GM12864 (cell line): ENCODE results near the gene CBFA2T3.

ENCODE experiments used
- DNase-seq: peaks from one replicate; pipeline ENCODE4 v3.0.0-alpha.2; 2011; ENCODE audit warnings: low read depth
- H3K4me3 ChIP-seq: 2 replicates; pipeline ENCODE4 v1.5.1; 2011; ENCODE audit warnings: mild to moderate bottlenecking, low read depth, low read length, control low read depth
- TF ChIP-seq, protein P1 (sequence below): IDR thresholded peaks from 2 replicates; pipeline ENCODE4 v1.5.1; 2011; ENCODE audit warnings: low read depth, mild to moderate bottlenecking, moderate library complexity, low read length, control low read depth, inconsistent platforms; ENCODE audit errors: missing control alignments

Gene CBFA2T3

DNA sequence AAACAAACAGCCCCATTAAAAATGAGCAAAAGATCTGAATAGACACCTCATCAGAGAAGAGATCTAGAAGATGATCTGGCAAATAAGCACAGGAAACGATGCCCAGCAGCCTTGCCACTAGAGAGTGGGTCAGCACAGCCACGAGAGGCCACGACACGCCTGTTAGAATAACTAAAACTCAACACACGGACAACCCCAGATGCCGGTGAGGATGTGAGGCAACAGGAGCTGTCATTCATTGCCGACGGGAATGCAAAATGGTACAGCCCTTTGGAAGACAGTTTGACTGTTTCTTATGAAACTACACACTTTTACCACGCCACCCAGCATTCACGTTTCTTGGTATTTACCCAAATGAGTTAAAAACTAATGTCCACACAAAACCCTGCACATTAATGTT lies 31.5 kb downstream of the CBFA2T3 start:
- no peak for DNase-seq
- no peak overlapping the region for H3K4me3 ChIP-seq
- TF ChIP-seq, protein P1, sequence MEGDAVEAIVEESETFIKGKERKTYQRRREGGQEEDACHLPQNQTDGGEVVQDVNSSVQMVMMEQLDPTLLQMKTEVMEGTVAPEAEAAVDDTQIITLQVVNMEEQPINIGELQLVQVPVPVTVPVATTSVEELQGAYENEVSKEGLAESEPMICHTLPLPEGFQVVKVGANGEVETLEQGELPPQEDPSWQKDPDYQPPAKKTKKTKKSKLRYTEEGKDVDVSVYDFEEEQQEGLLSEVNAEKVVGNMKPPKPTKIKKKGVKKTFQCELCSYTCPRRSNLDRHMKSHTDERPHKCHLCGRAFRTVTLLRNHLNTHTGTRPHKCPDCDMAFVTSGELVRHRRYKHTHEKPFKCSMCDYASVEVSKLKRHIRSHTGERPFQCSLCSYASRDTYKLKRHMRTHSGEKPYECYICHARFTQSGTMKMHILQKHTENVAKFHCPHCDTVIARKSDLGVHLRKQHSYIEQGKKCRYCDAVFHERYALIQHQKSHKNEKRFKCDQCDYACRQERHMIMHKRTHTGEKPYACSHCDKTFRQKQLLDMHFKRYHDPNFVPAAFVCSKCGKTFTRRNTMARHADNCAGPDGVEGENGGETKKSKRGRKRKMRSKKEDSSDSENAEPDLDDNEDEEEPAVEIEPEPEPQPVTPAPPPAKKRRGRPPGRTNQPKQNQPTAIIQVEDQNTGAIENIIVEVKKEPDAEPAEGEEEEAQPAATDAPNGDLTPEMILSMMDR, result no peak

DNA sequence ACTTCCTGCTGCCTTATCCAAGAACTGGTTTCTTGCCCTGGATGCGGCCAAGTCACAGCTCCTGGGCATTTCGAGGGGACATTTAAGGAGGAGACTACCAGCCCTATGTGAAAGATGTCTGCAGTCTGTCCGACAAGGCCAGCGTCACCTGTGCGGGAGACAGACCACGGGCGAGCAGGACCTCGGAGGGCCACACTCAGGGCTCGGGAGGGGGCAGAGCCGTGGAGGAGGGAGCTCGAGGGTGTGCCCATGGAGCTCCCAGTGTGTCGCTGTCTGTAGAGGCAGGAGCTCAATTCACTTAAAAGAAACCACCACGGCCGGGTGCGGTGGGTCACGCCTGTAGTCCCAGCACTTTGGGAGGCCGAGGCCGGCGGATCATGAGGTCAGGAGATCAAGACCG lies 33.3 kb downstream of the CBFA2T3 start:
- H3K4me3 ChIP-seq, result no peak overlapping the region
- TF ChIP-seq, protein P1, result no peak
- DNase-seq, result no peak

DNA sequence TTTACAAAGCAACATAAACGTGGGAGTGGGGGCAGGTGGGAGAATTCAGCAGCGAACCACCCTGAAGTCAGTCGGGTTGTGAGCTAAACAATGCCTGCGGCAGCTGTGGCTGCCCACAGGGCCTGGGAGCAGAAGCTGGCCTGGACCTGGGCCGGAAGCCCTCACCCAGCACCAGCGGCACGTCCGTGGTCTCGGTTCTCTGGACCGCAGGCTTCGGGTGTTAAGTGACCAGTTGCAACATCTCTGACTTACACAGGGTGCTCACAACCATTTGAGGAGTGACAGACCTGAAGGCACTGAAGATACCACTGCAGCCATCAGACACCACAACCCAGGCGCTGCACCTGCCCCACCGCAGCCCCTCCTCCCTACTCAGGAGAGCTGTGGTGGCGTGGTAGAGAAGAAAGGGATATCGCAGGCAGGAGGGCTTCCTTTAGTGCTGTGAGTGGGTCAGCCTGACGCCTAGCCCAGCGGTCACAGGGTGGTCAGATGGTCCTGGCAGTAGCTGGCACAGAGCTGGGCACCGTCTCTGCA lies 33.8 kb downstream of the CBFA2T3 start:
- no peak overlapping the region for H3K4me3 ChIP-seq
- no peak for DNase-seq
- TF ChIP-seq, protein P1, result no peak

DNA sequence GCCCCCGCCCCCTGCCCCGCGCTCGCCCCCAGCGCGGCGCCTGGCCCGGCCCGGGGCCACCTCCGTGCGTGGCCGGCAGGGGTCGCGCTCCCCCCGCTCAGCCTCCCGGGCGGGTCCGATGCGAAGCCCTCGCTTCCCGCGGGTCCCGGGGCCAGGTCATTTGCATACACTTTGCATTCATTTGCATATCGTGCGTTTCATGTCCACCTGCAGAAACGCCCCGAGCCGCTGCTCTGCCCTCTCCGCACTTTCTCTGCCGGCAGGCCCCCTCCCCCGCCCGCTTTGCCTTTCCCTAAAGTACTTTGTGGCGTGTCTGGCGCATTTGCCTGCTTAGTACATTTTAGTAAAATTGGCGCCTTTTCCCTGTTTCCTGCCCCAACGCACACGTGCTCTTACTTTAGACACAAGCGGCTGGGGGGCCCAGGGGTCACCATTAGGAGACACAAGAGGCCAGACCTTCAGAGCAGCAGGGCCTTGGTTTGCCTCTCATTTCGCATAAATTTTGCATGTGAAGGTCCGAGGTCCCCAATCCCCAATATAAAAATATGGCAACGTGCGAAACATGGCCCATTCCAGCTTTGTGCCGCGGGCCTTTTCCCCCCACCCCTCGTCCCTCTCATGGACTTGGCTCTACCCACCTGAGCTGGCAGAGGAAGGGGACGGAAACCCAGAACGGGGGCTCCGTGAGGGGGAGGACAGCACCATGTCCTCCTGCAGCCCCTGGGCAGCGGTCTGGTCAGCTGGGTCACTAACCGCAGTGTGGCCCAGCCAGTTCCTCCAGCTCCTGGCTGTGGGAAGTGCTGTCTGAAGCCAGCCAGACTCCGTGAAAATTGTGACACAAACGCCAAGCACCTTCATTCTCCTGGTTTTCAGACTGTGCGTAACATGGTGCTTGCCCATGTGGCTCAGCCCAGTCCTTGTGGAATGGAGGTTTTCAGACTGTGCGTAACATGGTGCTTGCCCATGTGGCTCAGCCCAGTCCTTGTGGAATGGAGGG lies 34.8 kb downstream of the CBFA2T3 start:
- no peak for DNase-seq
- H3K4me3 ChIP-seq, result peak overlapping the region; percentile 1
- TF ChIP-seq, protein P1, result peak; percentile 70

DNA sequence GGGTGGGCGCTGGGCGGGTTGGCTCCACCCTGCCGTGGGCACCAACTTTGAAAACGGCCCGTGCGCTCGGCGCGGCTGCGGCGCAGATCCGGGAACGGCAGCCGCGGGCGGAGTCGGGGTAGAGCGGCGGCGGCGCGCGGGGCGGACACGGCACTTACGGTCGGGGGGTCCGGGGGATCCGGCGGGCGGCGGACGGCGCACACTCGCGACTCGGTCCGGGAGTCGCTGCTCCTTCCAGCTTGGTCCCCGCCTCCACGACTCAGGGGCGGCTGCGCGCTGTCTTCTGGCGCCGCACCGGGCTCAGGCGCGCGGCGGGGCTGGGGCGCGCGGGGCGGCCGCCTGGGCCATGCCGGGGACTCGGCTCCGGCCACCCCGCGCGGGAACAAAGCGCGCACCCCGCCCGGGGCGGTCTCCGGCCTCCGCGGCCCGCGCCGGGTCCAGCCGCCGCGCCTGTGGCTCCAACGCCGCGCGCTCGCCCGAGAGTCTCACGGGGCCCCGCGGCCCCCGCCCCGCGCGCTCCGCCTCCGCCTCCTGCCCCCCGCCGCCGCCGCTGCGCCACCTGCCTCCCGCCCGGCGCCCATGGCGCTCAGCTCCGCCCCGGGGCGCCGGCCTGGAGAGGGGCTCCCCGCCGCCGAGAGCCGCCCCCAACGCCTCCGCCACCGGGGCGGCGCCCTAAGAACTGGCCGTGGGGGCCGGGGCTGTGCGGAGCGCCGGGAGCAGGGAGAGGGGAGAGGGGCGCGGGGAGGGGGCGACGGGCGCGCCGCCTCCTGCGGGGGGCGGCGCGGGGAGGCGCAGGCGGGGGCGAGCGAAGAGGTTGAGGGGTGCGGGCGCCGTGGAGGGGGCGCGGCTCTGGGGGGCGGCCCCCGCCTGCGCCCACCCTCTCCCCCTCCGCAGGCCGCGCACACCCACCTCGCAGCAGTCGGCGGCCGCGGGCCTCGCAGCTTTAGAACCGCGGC lies 35.9 kb downstream of the CBFA2T3 start:
- peak overlapping the region; percentile 47 for H3K4me3 ChIP-seq
- no peak for DNase-seq
- TF ChIP-seq, protein P1, result no peak

DNA sequence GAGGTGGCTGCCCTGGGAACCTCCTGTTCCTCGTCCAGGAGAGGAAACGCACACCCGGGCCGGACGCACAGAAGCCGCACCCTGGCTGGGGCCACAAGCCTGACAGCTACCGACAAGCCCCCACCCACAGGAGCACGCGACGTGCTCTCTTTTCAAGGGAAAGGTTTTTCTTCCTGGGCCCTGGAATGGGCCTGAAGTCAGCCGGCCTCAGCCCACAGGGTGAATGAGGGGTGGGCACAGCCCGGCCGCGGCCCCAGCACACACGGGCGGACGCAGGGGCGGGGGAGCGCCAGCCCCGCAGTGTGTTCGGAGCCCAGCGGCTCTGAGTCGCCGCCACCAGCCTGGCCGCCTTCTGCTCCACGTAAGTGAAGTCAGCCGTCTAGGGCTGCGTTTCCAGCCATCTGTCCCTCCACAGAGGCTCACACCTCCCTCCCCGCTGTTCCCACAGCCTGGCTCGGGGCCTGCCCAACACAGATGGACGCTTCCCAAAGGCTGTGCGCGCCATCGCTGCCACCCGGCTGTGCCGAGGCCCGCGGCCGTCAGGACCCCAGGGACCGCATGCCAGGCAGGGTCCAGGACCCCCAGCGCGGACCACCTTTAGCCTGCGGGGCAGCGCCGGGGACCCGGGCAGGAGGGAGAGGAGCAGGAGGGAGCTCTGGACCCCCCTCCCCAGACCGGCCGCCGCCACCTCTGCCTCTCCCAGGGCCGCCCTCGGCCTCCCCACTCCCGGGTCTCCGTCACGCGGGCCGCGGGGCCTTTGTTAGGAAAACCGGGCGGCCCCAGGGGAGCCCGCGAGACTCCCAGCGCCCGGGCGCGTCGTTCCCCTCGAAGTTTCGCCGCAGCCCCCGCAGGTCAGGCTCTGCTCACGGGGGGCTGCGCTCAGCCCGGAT lies 36.8 kb downstream of the CBFA2T3 start:
- peak overlapping the region; percentile 47 for H3K4me3 ChIP-seq
- TF ChIP-seq, protein P1, result no peak
- no peak for DNase-seq
